ENCODE measurements around the gene MLEC.
A peak's percentile ranks its signal among the peaks of the same experiment; 100 is the strongest.

Gene MLEC

DNA sequence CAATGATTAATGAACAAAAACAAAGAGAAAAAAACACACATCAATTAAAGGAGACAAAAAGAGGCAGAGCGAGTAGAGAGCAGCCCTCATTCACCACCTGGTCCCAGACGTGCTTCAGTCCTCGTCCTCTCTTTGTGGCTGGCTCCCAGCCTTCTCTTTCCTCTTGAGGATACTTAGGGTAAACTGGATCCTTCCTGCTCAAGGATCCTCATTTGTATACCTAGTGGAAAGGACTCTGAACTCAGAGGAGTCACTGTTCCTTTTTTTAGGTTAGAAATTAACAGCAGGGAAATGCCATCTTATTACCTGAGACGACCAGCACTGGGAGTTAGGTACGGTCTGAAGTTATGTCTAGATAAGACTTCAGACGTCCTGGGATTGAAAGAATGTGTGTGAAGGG lies 9.7 kb downstream of the MLEC start:
- DNase-seq: no peak

DNA sequence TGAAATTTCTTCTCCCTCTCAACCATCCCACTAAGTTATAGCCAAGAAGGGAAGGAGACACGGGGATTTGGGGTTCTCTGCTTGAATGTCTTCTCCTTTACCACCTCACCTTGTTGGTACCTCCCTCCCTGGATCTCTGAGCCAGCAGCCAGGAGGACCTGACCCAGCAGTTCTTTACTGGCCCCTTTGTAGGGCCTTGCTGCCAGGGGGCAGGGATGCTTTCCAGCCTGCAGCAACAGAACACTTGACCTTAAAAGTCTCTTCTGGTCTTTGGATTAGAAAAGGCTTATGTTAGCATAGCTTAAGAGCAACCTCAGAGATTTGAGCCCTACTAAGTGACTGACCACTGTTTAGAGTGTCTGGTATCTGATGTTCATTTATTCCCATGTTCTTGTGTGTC lies 10.4 kb downstream of the MLEC start:
- no peak for DNase-seq

DNA sequence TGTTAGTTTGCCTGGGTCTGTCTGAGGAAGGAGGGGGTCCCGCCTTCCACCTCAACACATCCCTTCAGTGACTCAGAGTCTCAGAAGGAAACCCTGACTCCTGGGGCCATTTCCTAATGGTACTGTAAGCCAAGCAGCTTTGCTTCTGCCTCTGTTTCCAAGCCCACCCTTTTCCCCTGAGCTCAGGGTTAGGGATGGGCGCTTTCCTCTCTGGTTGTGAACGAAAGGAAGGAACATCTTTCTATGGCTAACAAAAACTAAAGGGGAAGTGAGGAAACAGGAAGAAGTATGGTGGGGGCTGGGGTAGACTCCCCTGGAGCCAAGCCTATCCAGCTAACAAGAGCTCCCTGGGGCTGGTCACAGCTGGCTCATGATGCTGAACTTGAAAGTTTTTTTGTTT lies 11.7 kb downstream of the MLEC start:
- no peak for DNase-seq

DNA sequence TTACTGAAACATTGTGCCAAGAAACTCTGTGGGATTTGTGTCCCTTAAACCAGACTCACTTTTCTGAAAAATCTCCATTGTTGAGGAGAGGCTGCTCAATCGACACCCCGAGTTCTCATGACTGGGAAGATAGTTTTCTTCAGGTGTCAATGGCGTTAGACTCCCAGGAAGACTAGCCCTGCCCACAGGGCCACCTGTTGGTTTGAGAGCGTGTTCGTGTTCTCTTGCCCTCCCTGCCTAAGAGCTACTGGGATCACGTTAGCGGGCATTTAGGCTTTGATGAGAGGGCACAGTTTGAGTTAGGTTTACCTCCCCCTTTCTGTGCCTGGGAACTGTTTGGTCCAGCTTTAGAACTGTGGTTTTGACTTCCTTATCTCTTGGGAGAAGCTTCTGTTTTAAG lies 12.6 kb downstream of the MLEC start:
- DNase-seq: no peak

DNA sequence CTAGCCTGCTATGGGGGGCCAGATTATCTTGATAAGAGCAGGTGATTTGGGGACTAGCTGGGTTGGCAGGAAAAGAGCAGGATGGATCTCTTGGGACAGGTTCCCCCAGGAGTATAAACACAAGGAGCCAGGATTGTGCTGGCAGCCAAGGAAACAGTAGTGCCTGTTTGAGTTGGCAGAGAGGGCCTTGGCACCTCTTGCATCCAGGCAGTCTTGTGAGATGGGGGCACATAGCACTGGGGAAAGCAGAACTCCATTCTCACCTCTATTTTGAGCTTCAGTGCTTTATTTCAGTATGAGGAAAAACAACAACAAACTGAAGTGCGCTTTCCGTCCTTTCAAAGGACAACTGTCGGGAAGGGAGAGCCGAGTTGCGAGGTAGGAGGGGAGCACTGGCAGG lies 13.9 kb downstream of the MLEC start:
- no peak for DNase-seq

DNA sequence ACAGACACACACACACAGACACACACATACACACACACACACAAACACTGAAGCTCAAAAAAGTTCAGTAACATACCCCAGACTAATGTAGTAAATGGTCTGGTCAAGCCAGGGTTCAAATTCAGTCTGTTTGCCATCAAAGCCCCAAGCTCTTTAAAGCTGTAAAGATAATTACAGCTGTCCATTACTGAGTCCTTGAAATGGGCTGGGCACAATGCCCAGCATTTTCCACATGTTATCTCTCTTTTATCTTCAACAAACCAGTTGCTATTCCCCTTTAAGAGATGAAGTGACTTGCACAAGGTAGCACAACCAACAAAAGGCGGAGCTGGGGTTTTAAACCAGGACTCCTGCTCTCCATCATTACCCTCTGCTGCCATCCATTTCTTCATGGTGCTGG lies 15.7 kb downstream of the MLEC start:
- no peak for DNase-seq

DNA sequence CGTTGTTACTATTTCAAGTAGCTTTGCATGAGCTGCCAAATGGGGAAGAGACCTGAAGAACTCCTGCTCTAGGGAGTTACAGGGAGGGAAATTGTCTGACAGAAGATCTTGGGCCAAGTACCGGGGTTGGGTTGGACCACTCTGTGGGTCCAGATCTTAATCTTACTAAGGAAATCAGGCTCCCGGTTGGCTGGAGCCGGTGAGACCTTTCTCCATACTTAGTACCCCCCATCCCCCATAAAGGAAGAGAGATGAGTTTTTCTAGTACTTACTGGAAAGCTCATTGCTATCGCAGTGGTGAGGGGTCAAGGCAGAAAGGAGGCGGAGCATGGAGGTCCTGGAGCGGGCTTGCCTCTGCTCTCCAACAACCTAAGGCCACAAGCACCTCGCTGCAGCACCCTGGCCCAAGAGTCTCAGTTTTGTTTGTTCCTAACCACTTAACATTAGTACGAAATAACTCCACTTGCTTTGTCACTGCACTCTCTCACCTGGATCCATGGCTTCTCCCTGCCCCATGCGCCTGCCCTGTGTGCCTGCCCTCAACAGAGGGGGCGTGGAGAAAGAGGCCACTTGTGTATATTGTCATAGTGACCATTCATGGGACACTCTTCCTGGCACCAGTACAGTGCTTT lies 16.5 kb downstream of the MLEC start:
- no peak for DNase-seq

DNA sequence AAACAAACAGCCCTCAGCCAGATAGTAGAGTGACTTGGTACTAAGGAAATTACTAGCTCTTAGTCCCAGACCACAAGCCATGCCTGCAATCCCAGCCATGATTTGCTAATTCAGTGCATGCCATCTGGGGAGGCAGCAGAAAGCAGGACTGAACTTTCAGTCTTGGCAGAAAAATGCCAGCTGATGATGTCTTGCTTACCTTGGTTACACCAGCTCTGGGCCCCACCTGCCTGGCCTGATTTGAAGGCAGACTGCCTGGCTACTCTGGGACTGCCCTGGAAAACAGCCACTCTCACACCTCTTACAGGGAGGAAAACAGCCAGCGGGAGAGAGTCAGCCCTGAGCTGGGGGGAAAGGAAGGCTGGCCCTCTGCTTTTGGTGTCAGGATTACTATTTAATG lies 18.7 kb downstream of the MLEC start:
- no peak for DNase-seq

DNA sequence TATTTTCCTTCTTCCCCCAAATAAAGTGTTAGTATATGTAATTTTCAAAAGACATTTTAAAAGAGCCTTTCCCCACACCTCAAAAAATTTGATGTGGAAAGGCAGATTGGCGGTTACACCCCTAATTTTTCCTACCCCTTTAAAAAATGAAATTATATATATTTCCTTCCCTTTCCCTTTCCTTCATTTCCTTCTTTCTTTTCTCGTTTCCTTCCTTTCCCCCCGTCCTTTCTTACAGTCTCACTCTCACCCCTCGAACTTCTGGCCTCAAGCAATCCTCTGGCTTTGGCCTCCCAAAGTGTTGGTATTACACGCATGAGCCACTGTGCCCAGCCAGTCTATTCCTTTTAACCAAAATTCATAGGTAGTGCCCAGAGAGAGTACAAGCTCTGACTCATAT lies 19.1 kb downstream of the MLEC start:
- DNase-seq: no peak

DNA sequence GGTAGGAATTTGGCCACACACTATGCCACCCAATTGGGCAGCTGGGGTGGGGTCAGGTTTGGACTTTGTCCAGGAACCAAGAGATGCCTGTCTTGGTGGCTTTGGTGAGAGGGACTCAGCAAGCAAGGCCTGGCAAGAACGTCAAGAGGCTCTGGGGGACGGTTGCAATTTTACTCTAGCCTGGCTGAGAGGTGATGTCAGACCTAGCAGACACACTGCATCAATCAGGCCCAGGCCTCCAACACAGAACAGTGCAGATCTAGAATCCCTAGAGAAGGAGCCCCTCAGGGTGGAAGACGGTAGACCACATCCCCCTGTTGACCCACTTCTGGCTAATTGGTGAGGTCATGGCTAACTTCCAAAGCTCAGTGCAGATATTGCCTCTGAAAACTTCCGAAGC lies 21.7 kb downstream of the MLEC start:
- DNase-seq: no peak

DNA sequence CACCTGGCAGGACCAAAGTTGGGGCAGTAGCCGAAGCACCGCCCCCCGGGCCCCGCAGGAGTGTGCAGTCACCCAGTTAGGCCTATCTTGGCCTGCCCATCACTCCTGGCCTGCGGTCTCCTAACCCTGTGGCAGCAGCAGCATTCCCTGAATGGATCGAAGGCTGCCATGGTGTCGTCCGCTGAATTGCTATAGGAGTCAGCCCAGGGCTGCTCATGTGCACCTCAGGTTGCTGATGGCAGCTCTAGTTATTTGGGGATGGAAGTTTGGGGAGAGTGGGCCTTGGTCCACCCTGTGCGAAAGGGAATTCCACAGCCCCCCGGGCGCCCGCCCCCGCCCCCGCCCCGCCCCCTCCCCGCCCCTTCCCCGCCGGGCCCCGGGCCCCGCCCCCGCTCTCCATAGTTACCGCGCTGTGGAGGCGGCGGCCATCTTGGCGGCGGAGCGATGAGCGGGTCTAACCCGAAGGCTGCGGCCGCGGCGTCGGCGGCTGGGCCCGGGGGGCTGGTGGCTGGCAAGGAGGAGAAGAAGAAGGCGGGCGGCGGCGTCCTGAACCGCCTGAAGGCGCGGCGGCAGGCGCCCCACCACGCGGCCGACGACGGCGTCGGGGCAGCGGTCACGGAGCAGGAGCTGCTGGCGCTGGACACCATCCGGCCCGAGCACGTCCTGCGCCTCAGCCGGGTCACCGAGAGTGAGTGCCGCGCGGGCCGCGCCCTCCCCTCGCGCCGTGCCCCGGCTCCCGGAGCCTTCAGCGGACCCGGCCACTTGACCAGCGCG lies 23.3 kb downstream of the MLEC start, which contains the start of gene UNC119B:
Gene UNC119B (plus strand): TSS at position 428 of the 774 bp plus-strand sequence. CDS start 17 bp downstream, at position 445.
- DNase-seq: peak; percentile 60

DNA sequence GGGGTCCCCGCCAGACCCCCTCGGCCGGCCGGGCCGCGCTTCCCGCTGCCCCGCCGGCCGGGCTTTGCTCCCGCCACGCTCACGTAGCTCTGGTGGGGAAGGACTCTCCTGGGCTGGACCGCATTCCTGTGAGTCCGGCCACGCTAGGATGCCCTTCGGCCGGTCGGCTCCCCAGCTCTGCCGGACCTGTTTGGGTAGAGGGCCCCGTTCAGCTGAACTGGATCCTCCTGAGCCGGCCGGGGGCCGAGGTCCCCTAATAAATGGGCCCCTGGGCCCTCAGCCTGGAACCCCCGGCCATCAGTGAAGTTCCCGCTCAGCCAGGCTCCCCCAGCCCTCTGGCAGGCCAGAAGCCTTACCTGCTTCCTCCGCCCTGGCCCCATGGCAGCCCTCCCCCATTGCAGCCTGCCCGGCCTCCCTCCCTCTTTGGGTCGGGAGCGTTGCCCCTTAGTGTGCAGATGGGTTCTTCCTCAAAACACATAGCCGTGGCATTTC lies 23.9 kb downstream of the MLEC start:
- DNase-seq: no peak

DNA sequence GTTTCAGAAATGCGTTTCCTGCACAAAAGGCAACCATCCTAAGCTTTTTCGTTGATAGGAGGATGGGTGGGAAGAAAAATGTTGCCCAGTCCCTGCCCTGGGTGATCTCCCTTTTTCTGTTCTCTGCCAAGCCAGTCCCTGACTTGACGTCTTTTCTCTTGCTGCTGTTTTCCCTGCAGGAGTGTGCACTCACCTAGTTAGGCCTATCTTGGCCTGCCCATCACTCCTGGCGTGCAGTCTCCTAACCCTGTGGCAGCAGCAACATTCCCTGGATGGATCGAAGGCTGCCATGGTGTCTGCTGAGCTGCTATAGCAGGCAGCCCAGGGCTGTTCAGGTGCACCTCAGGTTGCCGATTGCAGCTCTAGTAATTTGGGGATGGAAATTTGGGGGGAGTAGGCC lies 24.5 kb downstream of the MLEC start:
- no peak for DNase-seq

DNA sequence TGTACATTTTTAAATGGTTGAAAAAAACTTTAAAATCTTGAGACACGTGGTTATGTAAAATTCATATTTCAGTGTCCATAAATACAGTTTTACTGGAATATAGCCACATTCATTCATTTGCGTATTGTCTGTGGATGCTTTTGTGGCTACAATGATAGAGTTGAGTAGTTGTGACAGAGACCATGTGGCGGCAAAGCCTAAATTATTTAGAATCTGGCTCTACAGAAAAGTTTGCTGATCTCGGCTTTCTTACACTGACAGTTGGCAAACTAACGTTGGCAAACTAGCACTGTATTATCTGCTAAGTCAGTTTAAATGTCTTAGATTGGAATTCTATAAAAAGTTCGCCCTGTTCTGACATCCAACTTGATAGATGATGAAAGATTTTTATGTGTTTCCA lies 25.7 kb downstream of the MLEC start:
- no peak for DNase-seq

DNA sequence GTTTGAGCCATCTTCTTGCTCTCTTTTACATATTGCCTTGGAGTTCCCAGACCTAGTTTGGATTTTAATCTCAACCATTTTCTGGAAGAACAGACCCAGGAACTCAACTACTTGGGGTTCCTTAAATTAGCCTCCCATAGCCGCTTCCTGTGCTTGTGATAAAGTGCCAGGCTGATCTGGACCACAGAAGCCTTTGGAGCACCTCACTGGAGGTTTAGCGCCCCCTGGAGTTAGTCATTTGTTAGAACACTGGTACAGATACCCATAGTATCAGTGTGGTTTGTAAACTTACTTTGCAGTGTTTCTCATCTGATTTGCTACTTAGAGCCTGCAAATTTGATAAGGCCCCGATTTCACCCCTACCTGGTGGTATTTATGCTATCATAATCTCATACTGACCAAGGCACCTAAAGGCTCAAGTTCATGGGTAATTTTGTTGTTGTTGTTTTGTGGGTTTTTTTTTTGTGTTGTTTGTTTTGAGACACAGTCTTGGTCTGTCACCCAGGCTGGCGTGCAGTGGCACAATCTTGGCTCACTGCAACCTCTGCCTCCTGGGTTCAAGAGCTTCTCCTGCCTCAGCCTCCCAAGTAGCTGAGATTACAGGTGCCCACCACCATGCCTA lies 27.0 kb downstream of the MLEC start:
- DNase-seq: no peak

DNA sequence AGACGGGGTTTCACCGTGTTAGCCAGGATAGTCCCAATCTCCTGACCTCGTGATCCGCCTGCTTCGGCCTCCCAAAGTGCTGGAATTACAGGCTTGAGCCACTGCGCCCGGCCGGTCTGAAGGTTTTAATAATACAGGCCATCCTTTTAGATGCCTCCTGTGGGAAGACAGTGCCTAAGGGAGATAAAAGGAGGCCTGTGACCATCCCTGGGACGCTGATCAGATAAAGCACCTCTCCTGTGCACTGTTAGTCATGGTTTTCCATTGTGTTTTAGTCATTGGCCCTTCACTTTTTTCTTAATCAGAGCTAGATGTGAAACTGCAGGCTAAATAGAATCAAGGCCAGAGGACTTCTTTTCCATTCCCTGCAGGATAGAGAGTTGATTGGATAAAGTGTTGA lies 31.1 kb downstream of the MLEC start:
- DNase-seq: no peak

DNA sequence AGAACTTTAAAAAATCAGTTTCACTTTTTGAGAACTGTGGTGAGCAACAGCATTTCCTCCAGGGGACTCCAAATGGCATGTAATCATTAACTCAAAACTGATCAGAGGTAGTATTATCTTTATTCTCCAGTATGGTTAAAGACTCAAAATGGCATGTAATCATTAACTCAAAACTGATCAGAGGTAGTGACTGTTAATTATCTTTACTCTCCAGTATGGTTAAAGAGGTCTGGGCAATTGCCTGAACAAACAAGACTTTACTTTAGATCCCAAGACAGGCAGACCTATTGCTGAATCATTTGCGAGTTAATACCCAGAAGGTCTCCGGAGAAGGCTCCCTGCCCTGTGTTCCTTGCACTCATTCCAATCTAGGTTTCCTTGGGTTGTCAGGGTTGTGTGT lies 32.1 kb downstream of the MLEC start:
- no peak for DNase-seq

DNA sequence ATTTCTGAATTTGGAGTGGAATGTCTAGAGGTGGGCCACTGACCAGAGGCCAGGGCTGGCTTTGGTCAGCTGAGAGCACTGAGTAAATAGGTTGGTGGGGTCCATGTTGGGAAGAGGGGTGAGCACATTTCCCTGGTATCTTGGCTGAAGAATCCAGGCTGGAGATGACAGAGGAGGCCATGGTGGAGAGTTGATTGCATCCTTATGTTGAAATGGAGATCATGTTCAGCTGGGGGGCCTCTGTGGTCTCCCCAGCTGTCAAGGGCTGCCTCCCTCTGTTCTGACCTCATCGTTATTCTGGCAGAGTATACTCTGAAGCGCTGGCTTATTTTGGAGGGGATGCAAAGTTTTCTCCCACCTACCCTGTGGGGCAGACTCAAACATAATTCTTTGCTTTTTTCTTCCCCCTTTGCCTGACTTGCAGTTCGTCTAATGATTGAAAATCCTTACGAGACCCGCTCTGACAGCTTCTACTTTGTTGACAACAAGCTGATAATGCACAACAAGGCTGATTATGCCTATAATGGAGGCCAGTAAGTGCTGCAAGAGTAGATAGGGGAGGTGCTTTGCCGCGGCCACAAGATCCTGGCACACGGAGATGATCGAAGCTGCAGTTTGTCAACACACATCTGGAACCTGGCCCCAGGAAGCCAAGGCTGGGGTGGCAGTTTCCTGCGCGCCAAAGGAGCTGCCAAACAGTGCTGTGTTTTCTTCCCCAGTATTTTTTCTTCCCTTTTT lies 32.7 kb downstream of the MLEC start:
- no peak for DNase-seq

DNA sequence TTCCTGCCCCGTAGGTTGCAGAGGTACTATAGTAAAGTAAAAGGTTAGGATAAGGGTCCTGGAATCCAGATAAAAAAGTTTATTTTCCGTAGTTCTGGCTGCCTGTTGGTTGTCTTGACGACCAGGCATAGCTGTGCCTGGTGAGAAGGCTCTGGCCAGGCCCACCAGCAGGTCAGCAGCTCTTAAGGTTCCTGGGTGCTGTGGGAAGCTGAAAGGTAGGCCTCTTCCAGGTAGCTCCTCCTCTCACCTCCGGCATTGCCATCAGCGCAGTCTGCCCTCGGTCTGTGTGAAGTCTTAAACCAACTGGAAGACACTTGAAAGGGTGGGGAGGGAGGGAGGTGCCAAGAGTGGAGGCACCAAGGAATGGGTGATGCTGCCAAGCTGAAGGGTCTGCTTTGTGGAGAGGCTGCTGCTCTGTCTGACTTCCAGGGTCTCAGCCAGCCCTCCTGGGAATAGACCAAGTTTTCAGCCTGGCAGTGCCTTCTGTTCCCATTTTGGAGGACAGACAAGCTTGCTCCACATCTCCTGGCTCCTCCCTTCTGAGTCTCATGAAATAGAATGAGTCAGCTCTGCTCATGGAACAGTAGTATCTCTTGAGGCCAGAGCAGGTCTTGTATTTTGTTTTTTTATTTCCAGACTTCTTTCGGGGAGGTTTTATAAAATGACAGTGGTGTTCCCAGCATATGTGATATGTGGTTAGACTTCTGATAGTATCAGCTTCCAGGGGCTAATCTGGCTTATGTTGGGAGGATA lies 33.5 kb downstream of the MLEC start:
- DNase-seq: no peak

DNA sequence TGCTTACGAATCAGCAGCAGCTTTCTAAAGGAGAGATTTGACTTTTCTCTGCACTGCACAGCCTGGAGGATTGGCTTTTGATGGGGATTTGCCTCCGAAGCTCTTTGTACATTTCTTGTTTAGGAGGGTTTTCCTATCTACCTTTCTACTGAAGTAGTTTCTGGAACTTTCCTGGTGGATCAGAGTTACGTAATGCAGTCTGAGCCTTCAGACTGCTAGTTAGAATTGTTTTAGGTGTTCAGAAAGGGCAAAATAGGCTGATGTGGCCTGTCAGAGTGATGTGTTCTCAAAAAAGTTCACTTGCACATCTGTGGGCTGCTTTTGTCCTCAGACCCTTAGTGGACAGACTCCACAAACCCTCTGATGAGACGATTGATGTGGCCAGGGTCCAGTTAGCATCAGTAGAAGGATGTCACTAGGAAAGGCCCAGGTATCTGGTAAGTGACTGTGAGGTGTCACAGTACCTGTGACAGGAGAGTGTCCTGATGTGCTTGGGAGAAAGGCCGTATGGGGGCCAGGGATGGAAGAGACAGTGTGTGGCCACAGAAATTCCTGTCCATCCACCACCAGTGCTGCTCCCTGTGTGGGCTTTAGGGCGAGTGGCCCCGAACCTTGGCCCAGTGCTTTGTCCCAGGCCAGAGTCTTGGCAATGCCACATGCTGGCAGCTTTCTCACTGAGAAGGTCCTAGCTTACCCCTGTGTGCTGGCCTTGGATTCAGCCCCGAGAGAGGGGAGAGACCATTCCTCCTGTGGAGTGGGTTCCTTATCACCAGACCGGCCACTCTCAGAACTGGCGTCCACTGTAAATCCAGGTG lies 34.2 kb downstream of the MLEC start:
- no peak for DNase-seq

DNA sequence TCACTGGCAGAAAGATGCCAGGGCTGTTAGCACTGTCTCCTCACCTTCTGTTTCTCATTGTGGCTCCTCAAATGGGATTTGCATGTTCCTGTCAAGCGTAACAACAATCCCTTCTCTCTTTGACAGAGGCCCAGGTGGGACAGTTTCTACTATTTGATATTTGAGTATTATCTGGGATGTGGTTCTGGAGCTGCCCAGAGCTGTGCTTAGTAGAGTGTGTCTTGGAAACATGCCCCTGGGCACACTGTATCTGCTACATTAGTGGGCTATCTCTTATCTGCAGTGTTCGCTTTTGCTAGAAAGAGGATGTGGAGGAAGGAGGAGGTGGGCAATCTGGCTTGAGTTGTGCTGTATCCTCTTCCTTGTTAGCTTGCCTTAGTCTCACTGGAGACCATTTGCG lies 34.9 kb downstream of the MLEC start:
- no peak for DNase-seq

DNA sequence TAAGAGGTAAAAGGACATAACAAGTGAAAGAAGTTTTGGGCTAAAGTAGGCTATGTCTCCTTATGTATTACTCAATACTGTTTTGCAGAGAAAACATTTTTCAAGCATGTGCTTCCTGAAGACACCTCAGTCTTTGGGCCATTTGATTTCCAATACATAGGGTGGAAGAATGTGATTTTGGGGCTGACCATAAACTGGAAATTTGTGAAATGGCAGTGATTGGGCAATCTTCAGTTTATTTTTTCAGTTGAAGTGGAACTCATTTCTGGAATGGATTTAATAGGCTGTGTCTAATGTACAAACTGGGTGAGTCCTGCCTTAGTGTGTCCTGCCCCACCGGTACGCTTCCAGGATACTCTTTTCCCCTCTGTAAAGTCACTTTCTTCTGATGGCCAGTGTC lies 35.8 kb downstream of the MLEC start:
- no peak for DNase-seq
